ENCODE data around the gene CDC42BPA. TPM values are rescaled to one million over a fixed set of nuclear protein-coding genes. Genes with fewer than 3 reads are reported as not detected.

Gene CDC42BPA
- total and polyA plus RNA-seq, 2 donors (not counting 3 experiments of a cell fraction or from before 2014, with no cell fraction given): 26.1 to 92.6 TPM

DNA sequence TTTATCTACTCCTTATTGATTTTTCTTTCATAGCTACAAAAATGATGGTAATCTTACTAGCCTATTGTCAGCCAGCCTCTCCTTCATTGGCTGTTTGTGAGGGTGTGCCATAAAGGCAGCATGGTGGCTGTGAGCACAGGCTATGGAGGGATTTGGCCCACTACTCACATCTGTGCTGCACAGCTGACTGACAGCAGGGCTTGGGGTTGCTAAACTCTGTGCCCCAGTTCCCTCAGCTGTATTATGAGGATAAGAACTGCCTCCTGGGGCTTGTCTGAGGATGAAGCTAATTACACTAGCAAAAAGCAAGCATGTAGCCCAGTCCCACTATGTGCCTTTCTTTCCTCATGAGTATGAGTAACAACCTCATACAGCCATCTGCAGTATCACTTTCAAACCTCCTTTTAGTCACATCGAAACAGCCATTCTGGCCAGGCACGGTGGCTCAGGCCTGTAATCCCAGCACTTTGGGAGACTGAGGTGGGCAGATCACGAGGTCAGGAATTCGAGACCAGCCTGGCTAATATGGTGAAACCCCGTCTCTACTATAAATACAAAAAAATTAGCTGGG is 312.0 kb downstream of the CDC42BPA start:
- no peak overlapping the region for H2AFZ ChIP-seq (ENCODE audit: low read depth, low read length)
- POLR2A ChIA-PET: no interaction called here
- H3K27me3 ChIP-seq (ENCODE audit: control insufficient read depth in 2 of 2, insufficient read depth in 2 of 2, low read length in 2 of 2): no peaks in the 10 kb centered on the region
- no peak overlapping the region for H3K4me2 ChIP-seq (ENCODE audit: insufficient read depth, low read length)
- no peaks in the 10 kb centered on the region for H3K4me1 ChIP-seq (ENCODE audit: control insufficient read depth, extremely low read depth, insufficient read depth, low read length)
- H3K9me3 ChIP-seq (replicated peaks; ENCODE audit: control insufficient read depth, insufficient read depth, low read length): no peaks in the 10 kb centered on the region
- TF ChIP-seq EZH2 (IDR thresholded peaks at IDR 0.05; ENCODE audit: borderline replicate concordance, low read depth, low read length, severe bottlenecking) (no peak), GATA2 (IDR thresholded peaks at IDR 0.05; ENCODE audit: insufficient read depth, insufficient read length, low read depth, low read length) (no peak), POLR2A (IDR thresholded peaks at IDR 0.05; ENCODE audit: low read depth, low read length) (no peak), JUN (IDR thresholded peaks at IDR 0.05; ENCODE audit: borderline replicate concordance, insufficient read depth, insufficient read length, low read depth) (no peak), FOS (IDR thresholded peaks at IDR 0.05; ENCODE audit: borderline replicate concordance, insufficient read depth, low read length) (no peak)
- TF ChIP-seq, protein P1, sequence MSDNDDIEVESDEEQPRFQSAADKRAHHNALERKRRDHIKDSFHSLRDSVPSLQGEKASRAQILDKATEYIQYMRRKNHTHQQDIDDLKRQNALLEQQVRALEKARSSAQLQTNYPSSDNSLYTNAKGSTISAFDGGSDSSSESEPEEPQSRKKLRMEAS (IDR thresholded peaks at IDR 0.05; ENCODE audit: insufficient read depth, insufficient read length): no peak
- FAIRE-seq: no peak
- no peak for DNase-seq (ENCODE audit: low read depth, low spot score)
- BruUV-seq (replicated peaks): no TSS peak
- H3K79me2 ChIP-seq (ENCODE audit: control insufficient read depth, insufficient read depth, low read length): no peaks in the 10 kb centered on the region
- no peak overlapping the region for H3K4me3 ChIP-seq (replicated peaks in 1 of 3; ENCODE audit: insufficient read depth in 1 of 3, low read depth in 1 of 3, low read length in 3 of 3)
- H3K36me3 ChIP-seq (ENCODE audit: control insufficient read depth in 2 of 2, extremely low read depth in 1 of 2, insufficient read depth in 2 of 2, low read length in 2 of 2): peaks cover 11 to 15% of the 10 kb centered on the region in 2 experiments
- dilution Hi-C loops (cut with MboI; ENCODE audit: extremely low pct_ligation_motif_present, low sequenced_read_pairs): no loop called here
- no peaks in the 10 kb centered on the region for H3K9me1 ChIP-seq (replicated peaks; ENCODE audit: control insufficient read depth, extremely low read depth, insufficient read depth, low read length)
- H3K9ac ChIP-seq (replicated peaks; ENCODE audit: extremely low read depth, insufficient read depth, low read length): no peak overlapping the region
- no peak overlapping the region for H3K27ac ChIP-seq (ENCODE audit: insufficient read depth, low read depth, low read length)
- CTCF ChIA-PET: no interaction called here
- no peaks in the 10 kb centered on the region for H4K20me1 ChIP-seq (replicated peaks; ENCODE audit: control insufficient read depth, extremely low read depth, insufficient read depth, low read length)
- intact Hi-C loops (cut with micrococcal nuclease): no loop called here

DNA sequence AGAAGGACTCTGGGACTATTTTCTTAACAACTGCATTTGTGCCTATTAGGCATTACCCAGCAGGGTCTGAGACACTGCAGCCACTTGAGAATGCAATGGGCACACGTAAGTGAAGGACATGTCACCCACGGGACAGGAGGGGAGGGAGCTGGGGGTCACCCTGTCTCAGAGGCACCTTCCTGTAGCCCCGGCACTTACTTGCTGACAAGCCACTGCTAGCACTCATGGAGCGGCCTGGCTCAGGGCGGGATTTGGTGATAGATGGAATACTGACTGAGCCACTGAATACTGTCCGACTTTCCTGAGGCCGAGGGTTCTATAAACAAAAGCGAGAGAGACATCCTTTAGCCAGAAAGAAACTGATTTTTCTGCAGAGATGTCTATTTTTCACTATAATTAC is 313.5 kb downstream of the CDC42BPA start:
- FAIRE-seq (no peak), DNase-seq (ENCODE audit: low read depth, low spot score) (no peak)
- dilution Hi-C loops (cut with MboI; ENCODE audit: extremely low pct_ligation_motif_present, low sequenced_read_pairs) (no loop called here), intact Hi-C loops (cut with micrococcal nuclease) (no loop called here)
- Histone ChIP-seq H3K4me1 (ENCODE audit: control insufficient read depth, extremely low read depth, insufficient read depth, low read length) (no peaks in the 10 kb centered on the region), H4K20me1 (replicated peaks; ENCODE audit: control insufficient read depth, extremely low read depth, insufficient read depth, low read length) (no peaks in the 10 kb centered on the region), H3K27me3 (ENCODE audit: control insufficient read depth in 2 of 2, insufficient read depth in 2 of 2, low read length in 2 of 2) (no peaks in the 10 kb centered on the region), H3K9ac (replicated peaks; ENCODE audit: extremely low read depth, insufficient read depth, low read length) (no peak overlapping the region), H3K9me3 (replicated peaks; ENCODE audit: control insufficient read depth, insufficient read depth, low read length) (no peaks in the 10 kb centered on the region), H3K79me2 (ENCODE audit: control insufficient read depth, insufficient read depth, low read length) (no peaks in the 10 kb centered on the region), H3K4me3 (replicated peaks in 1 of 3; ENCODE audit: insufficient read depth in 1 of 3, low read depth in 1 of 3, low read length in 3 of 3) (no peak overlapping the region), H3K9me1 (replicated peaks; ENCODE audit: control insufficient read depth, extremely low read depth, insufficient read depth, low read length) (no peaks in the 10 kb centered on the region), H3K4me2 (ENCODE audit: insufficient read depth, low read length) (no peak overlapping the region), H3K27ac (ENCODE audit: insufficient read depth, low read depth, low read length) (no peak overlapping the region), H2AFZ (ENCODE audit: low read depth, low read length) (no peak overlapping the region), H3K36me3 (ENCODE audit: control insufficient read depth in 2 of 2, extremely low read depth in 1 of 2, insufficient read depth in 2 of 2, low read length in 2 of 2) (peaks cover 12 to 19% of the 10 kb centered on the region in 2 experiments)
- no TSS peak for BruUV-seq (replicated peaks)
- POLR2A ChIA-PET: no interaction called here
- CTCF ChIA-PET: no interaction called here
- TF ChIP-seq POLR2A (IDR thresholded peaks at IDR 0.05; ENCODE audit: low read depth, low read length): no peak
- TF ChIP-seq FOS (IDR thresholded peaks at IDR 0.05; ENCODE audit: borderline replicate concordance, insufficient read depth, low read length): no peak
- no peak for TF ChIP-seq EZH2 (IDR thresholded peaks at IDR 0.05; ENCODE audit: borderline replicate concordance, low read depth, low read length, severe bottlenecking)
- no peak for TF ChIP-seq MYC (IDR thresholded peaks at IDR 0.05; ENCODE audit: low read depth, low read length)
- TF ChIP-seq, protein P2, sequence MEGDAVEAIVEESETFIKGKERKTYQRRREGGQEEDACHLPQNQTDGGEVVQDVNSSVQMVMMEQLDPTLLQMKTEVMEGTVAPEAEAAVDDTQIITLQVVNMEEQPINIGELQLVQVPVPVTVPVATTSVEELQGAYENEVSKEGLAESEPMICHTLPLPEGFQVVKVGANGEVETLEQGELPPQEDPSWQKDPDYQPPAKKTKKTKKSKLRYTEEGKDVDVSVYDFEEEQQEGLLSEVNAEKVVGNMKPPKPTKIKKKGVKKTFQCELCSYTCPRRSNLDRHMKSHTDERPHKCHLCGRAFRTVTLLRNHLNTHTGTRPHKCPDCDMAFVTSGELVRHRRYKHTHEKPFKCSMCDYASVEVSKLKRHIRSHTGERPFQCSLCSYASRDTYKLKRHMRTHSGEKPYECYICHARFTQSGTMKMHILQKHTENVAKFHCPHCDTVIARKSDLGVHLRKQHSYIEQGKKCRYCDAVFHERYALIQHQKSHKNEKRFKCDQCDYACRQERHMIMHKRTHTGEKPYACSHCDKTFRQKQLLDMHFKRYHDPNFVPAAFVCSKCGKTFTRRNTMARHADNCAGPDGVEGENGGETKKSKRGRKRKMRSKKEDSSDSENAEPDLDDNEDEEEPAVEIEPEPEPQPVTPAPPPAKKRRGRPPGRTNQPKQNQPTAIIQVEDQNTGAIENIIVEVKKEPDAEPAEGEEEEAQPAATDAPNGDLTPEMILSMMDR (IDR thresholded peaks at IDR 0.05; ENCODE audit: extremely low read depth in 1 of 2, insufficient read depth in 1 of 2, low read depth in 1 of 2, low read length in 2 of 2): no peak
- TF ChIP-seq, protein P1 (IDR thresholded peaks at IDR 0.05; ENCODE audit: insufficient read depth, insufficient read length): no peak
- TF ChIP-seq JUN (IDR thresholded peaks at IDR 0.05; ENCODE audit: borderline replicate concordance, insufficient read depth, insufficient read length, low read depth): no peak
- TF ChIP-seq POLR2AphosphoS5 (IDR thresholded peaks at IDR 0.05; ENCODE audit: insufficient read depth, low read depth, low read length): no peak
- TF ChIP-seq GATA2 (IDR thresholded peaks at IDR 0.05; ENCODE audit: insufficient read depth, insufficient read length, low read depth, low read length): no peak

All from endothelial cell of umbilical vein (primary cell).